ENCODE data around the gene BCAS3.
"Not testable (repeated sequence)": the region's sequence is repeated elsewhere in the genome, so short reads cannot be mapped to it uniquely, and the experiment has no call there.

The BCAS3 gene

DNA sequence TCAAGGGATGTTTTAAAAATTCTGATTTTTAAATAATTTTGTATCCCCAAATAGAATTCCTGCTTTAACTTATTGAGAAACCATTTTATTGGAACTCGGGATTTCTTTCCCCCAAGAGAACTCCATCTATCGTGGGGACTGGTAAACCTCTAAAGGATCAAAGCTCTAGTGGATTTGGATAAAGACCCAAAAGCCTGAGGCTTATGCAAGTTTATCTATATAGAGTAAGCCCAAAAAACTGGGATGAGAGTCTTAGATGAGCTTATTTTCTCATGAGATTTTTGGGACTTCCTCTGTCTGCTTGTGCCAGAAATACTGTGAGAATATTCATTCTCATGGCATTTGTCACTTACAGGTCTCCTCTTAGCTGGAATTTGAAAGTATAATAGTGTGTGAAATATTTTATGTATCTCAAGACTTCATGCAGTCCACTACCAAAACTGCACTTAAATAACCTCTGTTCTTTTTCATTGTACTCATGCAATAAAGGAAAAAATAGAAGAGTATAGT, 333.1 kb downstream of the BCAS3 start:
- DNase-seq: no peak

- no peak for DNase-seq
These were observed 333.6 kb downstream of the BCAS3 start for GRCh38 chr17:61011251-61011650.

DNA sequence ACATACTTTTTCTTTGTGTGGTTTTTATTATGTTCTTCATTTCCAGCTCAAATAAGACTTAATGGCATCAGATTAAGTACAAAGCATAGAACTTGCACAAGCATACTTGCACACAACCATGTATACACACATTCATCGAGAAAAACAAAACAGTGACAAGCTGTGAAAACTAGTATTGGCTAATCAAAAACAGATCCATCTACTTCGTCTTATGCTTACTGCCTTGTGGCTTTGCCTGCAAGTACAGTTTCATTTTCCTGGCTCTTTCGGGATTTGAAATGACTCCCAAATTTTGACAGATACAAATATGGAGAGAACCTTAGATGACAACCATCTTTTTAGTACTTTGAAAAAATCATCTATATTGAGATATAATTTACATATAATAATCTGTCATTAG, 338.3 kb downstream of the BCAS3 start:
- no peak for DNase-seq

DNA sequence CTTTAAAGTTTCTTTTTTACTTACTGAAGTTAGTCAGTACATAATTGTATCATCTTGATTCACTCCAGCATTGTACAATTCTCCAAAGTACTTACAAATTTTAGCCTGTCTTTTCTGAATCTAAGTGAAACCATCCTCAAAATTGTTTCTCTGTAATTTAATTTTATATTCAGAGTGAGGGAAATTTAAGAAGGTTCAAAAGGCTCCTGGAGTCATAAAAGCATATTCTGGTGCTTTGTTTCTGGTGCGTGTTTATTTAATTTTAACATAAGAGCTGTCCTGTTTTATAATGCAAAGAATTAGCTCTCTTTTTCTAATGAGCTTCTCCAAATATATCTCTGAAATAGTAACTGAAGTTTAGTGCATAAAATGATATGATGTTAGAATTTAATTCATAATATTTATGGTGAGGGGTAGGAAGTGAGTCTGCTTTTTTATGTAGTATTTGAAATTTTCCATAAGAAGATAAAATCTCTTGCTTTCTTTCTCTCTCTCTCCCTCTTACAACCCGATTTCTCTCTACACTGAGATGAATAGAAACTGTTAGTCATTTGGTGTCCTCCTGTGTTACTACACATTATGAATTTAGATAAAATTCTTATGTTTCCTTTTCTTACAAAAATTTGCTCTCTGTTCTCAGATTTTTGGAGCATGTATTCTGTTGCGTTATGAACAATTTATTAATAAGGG, 339.8 kb downstream of the BCAS3 start:
- DNase-seq: no peak

DNA sequence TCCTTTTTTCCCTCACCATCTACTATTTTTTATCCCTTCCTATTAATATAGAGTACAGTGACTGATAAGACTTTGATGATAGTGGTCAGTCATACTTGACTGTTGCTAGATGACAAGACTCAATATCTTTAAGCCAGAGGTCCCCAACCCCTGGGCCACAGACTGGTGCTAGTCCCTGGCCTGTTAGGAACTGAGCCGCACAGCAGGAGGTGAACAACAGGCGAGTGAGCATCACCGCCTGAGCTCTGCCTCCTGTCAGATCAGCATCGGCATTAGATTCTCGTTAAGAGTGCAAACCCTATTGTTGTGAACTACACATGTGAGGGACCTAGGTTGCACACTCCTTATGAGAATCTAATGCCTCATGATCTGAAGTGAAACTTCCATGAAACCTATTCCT, 341.3 kb downstream of the BCAS3 start:
- no peak for DNase-seq

- no peak for DNase-seq
These were observed 346.3 kb downstream of the BCAS3 start for GRCh38 chr17:61023996-61024395.

- no peak for DNase-seq
These were observed 349.2 kb downstream of the BCAS3 start for GRCh38 chr17:61026818-61027217.

GRCh38 chr17:61029181-61029580, 351.5 kb downstream of the BCAS3 start:
- DNase-seq: no peak

GRCh38 chr17:61040666-61041065, 363.0 kb downstream of the BCAS3 start:
- no peak for DNase-seq

DNA sequence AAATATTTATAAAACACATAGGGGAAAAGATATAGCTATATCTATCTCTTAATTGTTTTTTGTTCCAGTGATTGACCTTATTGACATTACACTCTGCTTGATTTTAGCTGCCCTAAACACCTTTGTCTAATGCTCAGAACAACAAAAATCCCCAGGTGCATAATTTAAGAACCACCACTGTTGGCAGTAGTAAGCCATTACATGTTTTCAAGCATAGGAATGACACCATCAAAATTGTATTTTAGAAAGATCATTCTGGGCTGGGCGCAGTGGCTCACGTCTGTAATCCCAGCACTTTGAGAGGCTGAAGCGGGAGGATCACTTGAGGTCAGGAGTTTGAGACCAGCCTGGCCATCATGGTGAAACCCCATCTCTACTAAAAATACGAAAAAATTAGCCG, 364.7 kb downstream of the BCAS3 start:
- not testable (repeated sequence) for DNase-seq

DNA sequence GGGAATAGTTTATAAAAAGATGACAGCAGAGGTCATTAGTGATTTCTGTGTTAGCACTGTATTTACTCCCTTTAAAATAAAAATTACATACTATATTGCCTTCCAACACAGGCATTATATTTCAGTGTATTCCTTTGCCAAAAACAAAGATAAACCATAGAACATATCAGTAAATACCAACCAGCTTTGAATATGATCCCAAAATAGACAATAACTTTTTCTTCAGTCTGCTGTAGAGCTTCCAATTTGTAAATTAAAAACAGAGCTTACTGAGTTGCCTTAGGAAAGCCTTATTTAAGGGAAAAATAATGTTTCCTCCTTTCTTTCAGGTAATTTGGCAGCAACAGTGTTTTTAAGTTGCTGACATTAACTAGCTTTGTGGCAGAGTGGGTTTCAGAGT, 369.9 kb downstream of the BCAS3 start:
- no peak for DNase-seq

DNA sequence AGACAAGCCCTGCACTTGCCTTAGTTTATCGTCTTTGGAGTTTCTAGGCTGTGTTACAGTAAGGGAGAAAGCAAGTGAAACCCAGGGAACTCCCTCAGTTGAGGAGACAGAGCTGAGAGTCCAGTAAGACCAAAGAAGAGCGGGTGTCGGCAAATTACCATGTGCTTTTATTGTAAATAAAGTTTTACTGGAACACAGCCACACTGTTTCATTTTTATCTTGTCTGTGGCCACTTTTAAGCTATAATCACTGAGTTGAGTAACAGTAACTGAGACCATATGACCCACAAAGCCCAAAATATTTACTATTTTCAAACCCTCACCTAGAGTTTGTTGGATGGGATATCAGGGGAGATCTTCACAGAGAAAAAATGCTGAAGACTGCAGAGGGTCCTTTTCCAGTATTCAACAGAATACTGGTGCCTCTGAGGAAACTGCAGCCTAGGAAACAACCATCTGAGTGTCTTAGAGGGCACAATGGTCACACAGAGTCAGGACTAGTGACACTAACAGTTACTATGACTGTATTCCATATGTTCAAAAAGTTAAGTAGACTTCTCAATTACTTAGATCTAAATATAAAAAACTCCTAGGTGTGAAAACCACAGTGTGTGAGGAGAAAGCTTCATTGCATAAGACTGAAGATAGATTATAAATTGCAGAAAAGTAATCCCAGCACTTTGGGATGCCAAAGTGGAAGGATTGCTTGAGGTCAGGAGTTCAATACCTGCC, 370.9 kb downstream of the BCAS3 start:
- DNase-seq: no peak

DNA sequence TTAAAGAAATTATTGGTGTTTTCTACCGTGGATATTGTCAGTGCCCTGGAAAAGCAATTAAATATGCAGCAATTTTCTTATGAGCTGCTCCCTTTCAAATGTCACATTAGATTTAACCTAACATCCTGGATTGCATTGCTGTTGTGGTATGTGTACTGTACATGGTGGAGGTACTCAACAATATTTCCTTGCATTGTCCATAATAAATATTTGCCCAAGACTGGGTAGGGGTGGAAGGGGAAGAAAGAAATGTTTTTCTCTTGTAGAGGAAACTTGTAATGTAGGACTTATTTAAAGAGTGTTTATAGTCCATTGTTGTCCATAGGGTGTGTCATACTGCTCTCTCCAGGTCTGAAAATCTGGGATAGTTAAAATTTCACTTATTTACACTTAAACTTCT, 375.8 kb downstream of the BCAS3 start:
- no peak for DNase-seq

DNA sequence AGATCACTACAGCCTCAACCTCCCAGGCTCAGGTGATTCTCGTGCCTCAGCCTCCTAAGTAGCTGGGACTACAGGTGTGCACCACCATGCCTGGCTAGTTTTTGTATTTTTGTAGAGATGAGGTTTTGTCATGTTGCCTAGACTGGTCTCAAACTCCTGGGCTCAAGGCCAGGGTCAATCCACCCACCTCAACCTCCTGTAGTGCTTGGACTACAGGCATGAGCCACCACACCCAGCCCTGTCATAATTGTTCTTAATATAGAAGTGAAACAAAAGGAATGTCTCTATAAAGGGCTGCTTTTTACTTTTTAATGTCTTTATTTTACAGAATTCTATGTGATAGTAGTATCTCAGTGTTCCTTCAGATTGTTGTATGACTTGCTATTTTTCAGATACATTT, 376.8 kb downstream of the BCAS3 start:
- DNase-seq: no peak

DNA sequence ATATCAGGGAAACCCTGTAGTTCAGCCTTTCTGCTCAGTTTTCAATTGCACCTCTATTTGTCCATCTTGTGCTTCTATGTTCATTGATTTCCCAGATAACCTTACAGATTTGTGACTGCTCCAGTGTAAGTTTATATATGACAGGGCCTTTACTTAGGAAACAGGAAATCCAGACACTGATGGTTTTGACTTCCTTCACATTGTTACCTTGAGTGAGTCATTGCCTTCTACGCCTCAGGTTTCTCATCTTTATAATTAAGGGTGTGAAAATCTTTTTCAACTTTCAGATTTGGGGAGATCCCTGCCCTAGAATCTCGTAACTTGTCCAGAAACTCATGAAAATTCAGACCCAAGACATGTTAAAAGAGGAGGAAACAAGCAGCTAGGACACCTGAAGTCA, 379.6 kb downstream of the BCAS3 start:
- no peak for DNase-seq

DNA sequence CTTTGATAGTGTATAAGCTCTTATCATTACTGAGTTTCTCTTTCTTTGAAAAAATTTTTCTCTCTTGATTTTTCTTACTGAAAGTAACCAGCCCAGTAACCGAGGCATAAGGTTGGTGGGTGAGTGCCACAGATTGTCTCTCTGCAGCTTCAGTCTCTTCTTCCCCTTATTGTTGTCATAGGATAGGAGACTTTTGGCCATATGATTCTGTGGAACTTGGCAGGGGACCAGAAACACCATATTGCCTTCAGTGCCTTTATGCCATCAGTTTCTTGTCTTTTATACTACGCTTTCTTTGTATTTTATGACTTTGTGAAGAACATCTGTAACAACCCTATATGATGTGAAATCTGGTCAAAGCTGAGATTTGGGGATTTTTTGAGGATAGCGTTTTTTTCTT, 380.4 kb downstream of the BCAS3 start:
- no peak for DNase-seq

DNA sequence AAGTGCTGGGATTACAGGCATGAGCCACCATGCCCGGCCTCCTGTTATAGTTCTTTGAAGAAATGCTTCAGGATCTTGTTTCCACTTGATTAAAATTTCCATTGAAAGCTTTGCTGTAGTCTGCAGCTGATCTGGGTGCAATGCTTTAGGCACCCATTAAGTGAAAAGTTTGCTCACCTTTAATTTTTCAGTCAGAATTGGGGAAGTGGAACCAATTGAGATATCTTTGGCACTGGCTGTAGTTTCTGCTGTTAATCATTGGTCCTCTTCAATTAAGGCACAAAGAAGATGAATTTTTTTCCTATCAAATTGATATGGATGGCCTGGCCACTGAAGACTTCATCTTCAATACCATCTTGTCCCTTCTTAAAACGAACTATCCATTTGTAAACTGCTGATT, 385.9 kb downstream of the BCAS3 start:
- no peak for DNase-seq

- no peak for DNase-seq
These were observed 386.7 kb downstream of the BCAS3 start for GRCh38 chr17:61064087-61064951.

GRCh38 chr17:61065263-61065773, 387.7 kb downstream of the BCAS3 start:
- DNase-seq: no peak

DNA sequence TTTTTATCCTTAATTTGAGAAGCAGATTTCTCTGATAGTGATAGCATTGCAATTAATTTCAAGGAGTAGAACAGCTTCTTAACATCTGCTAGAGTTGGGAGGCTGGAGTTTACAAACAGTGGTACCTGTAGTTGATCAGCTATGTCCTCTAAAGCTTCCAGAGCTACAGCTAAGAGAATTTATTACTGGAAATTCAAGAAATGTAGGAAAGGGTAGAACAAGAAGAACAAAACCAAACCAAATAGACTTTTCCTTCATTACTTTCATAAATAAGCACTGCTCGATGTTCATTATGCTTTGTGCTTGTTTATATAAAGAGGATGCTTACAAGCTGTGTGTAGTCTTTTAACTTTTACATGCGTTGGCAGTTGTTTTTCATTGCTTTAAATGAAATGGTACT, 388.4 kb downstream of the BCAS3 start:
- no peak for DNase-seq

DNA sequence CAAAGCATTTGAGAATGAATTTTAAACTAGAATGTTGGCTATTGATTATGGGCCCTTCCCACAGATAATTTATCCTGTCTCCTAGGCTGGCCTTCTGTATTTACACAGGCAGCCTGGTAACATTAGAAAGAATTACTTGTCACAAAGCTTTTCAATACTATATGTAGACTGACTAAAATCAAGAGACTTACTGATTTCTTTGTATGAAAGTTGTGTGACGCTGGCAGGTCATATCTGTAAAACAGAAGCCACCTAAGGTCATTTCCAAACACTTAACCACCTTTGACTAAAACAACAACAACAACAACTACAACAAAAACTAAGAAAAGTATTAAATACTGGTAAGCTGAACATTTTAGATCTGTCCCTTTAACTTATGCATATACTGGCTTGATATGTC, 393.0 kb downstream of the BCAS3 start:
- no peak for DNase-seq

GRCh38 chr17:61072648-61073047, 395.0 kb downstream of the BCAS3 start:
- no peak for DNase-seq

DNA sequence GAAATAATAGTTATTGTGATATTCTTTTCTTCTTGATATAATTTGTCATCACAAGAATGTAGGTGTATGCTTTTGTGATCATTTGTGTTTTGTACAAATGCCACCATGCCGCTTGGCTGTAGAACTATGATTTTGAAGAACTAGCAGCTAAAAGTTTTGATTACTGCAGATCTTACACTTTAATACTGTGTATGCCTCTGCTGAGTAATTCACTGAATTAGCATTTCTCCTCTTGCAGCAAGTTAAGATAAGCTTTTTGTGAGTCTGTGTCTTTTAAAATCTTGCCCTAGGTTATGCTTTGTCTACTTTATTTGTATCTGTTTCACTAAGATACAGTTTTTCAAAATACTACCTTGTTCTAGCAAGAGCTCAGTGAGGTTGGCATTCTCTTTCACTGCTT, 395.5 kb downstream of the BCAS3 start:
- no peak for DNase-seq

Data from effector CD8-positive, alpha-beta T cell (primary cell).